ENCODE results near the gene PIP4K2B. TPM values are rescaled to one million over a fixed set of nuclear protein-coding genes. Genes with fewer than 3 reads are reported as not detected.

The PIP4K2B gene
- total and polyA plus RNA-seq, 9 of the 15 experiments (the other 6 are each of a cell fraction or from before 2014, with no cell fraction given): 3.7 to 29.9 (median 23.0) TPM

- no peak; the same call in 1 of the 2 replicates for TF ChIP-seq ZNF175 (CRISPR knock-in tag; IDR thresholded peaks at IDR 0.05; ENCODE audit: low read depth)
- no peak for TF ChIP-seq GTF2B (IDR thresholded peaks at IDR 0.05; ENCODE audit: extremely low read depth, insufficient read length)
- TF ChIP-seq PCBP2 (IDR thresholded peaks at IDR 0.05; ENCODE audit: low read depth, low read length, poor library complexity, severe bottlenecking): no peak
- TF ChIP-seq BRD4 (IDR thresholded peaks at IDR 0.05): no peak
- TF ChIP-seq RB1 (IDR thresholded peaks at IDR 0.05; ENCODE audit: low read depth): peak; percentile 79
- TF ChIP-seq SP2 (IDR thresholded peaks at IDR 0.05; ENCODE audit: extremely low read depth, low read depth, low read length, poor library complexity, severe bottlenecking): no peak
- TF ChIP-seq ZNF592 (IDR thresholded peaks at IDR 0.05): no peak
- no peak for TF ChIP-seq CBX2 (IDR thresholded peaks at IDR 0.05; ENCODE audit: insufficient read depth, low read length, poor library complexity, severe bottlenecking)
- no peak for TF ChIP-seq MTA1 (IDR thresholded peaks at IDR 0.05; ENCODE audit: borderline replicate concordance)
- TF ChIP-seq ZNF140 (CRISPR knock-in tag; IDR thresholded peaks at IDR 0.05): no peak
- peak; percentile 48; the same call in 1 of the 2 replicates for TF ChIP-seq FOSL1 (tag; conservative IDR thresholded peaks at IDR 0.05)
- no peak for TF ChIP-seq ATF1 (CRISPR knock-in tag; IDR thresholded peaks at IDR 0.05)
- TF ChIP-seq ATF1 (tag; IDR thresholded peaks at IDR 0.05): peak; percentile 65
- TF ChIP-seq MTA2 (IDR thresholded peaks at IDR 0.05; ENCODE audit: low read depth): no peak
- no peak for TF ChIP-seq PHB (CRISPR knock-in tag; IDR thresholded peaks at IDR 0.05)
- TF ChIP-seq ZBTB7A (IDR thresholded peaks at IDR 0.05; ENCODE audit: borderline replicate concordance, control insufficient read depth, low read depth, low read length): peak; percentile 69; the same call in 1 of the 2 replicates
- no peak for TF ChIP-seq SNRNP70 (optimal IDR thresholded peaks at IDR 0.05; ENCODE audit: low read depth, low read length)
- peak; percentile 59; the same call in 1 of the 2 replicates for TF ChIP-seq LCOR (CRISPR knock-in tag; IDR thresholded peaks at IDR 0.05)
- no peak for TF ChIP-seq ZNF197 (CRISPR knock-in tag; IDR thresholded peaks at IDR 0.05; ENCODE audit: low read depth)
- no peak for TF ChIP-seq NELFE (IDR thresholded peaks at IDR 0.05; ENCODE audit: insufficient read depth, insufficient read length)
- no peak for TF ChIP-seq HDAC6 (IDR thresholded peaks at IDR 0.05; ENCODE audit: low read depth, low read length)
- no peak for TF ChIP-seq SRSF3 (IDR thresholded peaks at IDR 0.05; ENCODE audit: insufficient read depth, low read length)
- TF ChIP-seq SRF (CRISPR knock-in tag; IDR thresholded peaks at IDR 0.05): no peak
- peak; percentile 8 to 99; a peak in 2 of 4 replicates for TF ChIP-seq FOXK2 (conservative IDR thresholded peaks at IDR 0.05 in 1 of 2, IDR thresholded peaks at IDR 0.05 in 1 of 2; ENCODE audit: low read depth in 2 of 2)
- TF ChIP-seq TCF3 (CRISPR knock-in tag; IDR thresholded peaks at IDR 0.05): no peak
Observed at GRCh38 chr17:38799501-38800236, at the start of gene PIP4K2B (continued).
